ENCODE results near the gene ASB2.

DNA sequence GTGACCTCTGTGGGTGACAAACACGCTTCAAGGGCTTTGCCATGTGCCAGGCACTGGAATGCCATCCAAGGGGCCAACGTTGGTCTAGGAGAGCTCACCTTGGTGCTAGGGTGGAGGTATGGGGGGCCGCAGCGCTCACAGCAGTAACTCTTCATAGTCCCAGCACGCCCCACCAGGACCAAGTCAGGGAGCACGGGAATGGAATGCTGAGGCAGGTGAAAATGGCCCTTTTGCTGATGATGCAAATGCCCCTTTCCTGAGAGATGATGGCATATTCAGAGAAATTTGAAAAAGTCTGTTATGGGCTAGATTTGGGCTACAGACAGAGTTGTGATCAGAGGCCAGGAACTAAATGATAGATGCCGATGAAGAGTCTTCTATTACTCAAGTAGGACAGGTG is 59.2 kb downstream of the ASB2 start:
- TF ChIP-seq POLR2A (IDR thresholded peaks at IDR 0.05) = no peak
- TF ChIP-seq CTCF (IDR thresholded peaks at IDR 0.05) = no peak
- no peak for TF ChIP-seq POLR2AphosphoS5 (IDR thresholded peaks at IDR 0.05)

Measured in suprapubic skin (tissue), 4 donors.